Lower leg skin (tissue), 3 donors: ENCODE measurements around the gene SRMS.

ENCODE experiments used
- POLR2A ChIP-seq, 2 donors: fragments of 450-650 bp; IDR thresholded peaks; one replicate each; pipeline ENCODE4 v1.6.1; 2016 to 2017; ENCODE audit warnings: antibody characterized with exemption in 2 of 2, mild to moderate bottlenecking in 1 of 2, moderate library complexity in 1 of 2
- TF ChIP-seq, protein P1 (sequence below), 3 donors: fragments of 450-650 bp; IDR thresholded peaks; one replicate each; pipeline ENCODE4 v1.5.1; 2016; ENCODE audit warnings: antibody characterized with exemption in 3 of 3, mild to moderate bottlenecking in 3 of 3, moderate library complexity in 2 of 3

GRCh38 chr20:63525185-63525584 is 22.4 kb downstream of the SRMS start:
- TF ChIP-seq, protein P1, sequence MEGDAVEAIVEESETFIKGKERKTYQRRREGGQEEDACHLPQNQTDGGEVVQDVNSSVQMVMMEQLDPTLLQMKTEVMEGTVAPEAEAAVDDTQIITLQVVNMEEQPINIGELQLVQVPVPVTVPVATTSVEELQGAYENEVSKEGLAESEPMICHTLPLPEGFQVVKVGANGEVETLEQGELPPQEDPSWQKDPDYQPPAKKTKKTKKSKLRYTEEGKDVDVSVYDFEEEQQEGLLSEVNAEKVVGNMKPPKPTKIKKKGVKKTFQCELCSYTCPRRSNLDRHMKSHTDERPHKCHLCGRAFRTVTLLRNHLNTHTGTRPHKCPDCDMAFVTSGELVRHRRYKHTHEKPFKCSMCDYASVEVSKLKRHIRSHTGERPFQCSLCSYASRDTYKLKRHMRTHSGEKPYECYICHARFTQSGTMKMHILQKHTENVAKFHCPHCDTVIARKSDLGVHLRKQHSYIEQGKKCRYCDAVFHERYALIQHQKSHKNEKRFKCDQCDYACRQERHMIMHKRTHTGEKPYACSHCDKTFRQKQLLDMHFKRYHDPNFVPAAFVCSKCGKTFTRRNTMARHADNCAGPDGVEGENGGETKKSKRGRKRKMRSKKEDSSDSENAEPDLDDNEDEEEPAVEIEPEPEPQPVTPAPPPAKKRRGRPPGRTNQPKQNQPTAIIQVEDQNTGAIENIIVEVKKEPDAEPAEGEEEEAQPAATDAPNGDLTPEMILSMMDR (IDR thresholded peaks at IDR 0.05), result no peak
- no peak for TF ChIP-seq POLR2A (IDR thresholded peaks at IDR 0.05)
